MCF 10A (cell line): Measurements from ENCODE around the gene HSF4. TPM values are rescaled to one million over a fixed set of nuclear protein-coding genes. Genes with fewer than 3 reads are reported as not detected.

Experiments used
- BruUV-seq: library from RNA; stranded (reverse); fragments of 400-500 nt; replicated peaks from 2 replicates; lab custom pipeline; 2021; lab: Mats Ljungman, UMichigan
- CTCF ChIA-PET: fragments of 300-600 bp; sonication (Branson Sonifier 250); formaldehyde crosslinking; extraction: SDS; loops from one replicate; lab custom pipeline; 2021; ENCODE audit warnings: antibody characterized with exemption, inconsistent platforms; lab: Yijun Ruan, JAX
- POLR2A ChIA-PET: fragments of 300-600, 350-650 bp; sonication (Branson Sonifier 250); formaldehyde crosslinking; extraction: SDS; loops from one replicate; lab custom pipeline; 2020; ENCODE audit warnings: antibody characterized with exemption, inconsistent platforms; lab: Yijun Ruan, JAX
- DNase-seq: peaks from one replicate; pipeline ENCODE4 v3.0.0-alpha.2; 2018; ENCODE audit not compliant: unreplicated experiment
- H3K27ac Mint-ChIP-seq: one replicate; pipeline ENCODE4 v1.8.0; 2022; ENCODE audit warnings: mild to moderate bottlenecking, low read depth, mixed read lengths; ENCODE audit not compliant: unreplicated experiment
- H3K27me3 Mint-ChIP-seq: one replicate; pipeline ENCODE4 v1.8.0; 2022; ENCODE audit warnings: mixed read lengths; ENCODE audit not compliant: insufficient read depth, unreplicated experiment
- H3K36me3 Mint-ChIP-seq: one replicate; pipeline ENCODE4 v1.8.0; 2022; ENCODE audit warnings: mild to moderate bottlenecking, moderate library complexity, mixed read lengths; ENCODE audit not compliant: insufficient read depth, unreplicated experiment
- H3K4me1 Mint-ChIP-seq: one replicate; pipeline ENCODE4 v1.8.0; 2022; ENCODE audit warnings: mixed read lengths; ENCODE audit not compliant: insufficient read depth, unreplicated experiment
- H3K4me3 Mint-ChIP-seq: one replicate; pipeline ENCODE4 v1.8.0; 2022; ENCODE audit warnings: mild to moderate bottlenecking, moderate library complexity, mixed read lengths; ENCODE audit not compliant: unreplicated experiment
- H3K9me3 Mint-ChIP-seq: one replicate; pipeline ENCODE4 v1.8.0; 2022; ENCODE audit warnings: mixed read lengths; ENCODE audit not compliant: unreplicated experiment
- intact Hi-C: fragments of 100-400 bp; cut with micrococcal nuclease; formaldehyde crosslinking; loops from 2 replicates; pipeline ENCODE4 v1.14.1; 2022
- total RNA-seq: library from RNA; stranded (reverse); gene quantifications from 2 replicates; pipeline ENCODE4 v1.2.3, GENCODE V29; 2022
- TF ChIP-seq, protein P1 (sequence below): fragments of 200-600 bp; IDR thresholded peaks from one replicate; pipeline ENCODE4 v1.8.0; 2022; ENCODE audit warnings: antibody characterized with exemption, mild to moderate bottlenecking; ENCODE audit not compliant: unreplicated experiment

HSF4 gene
- total RNA-seq, 1 experiment from 2014 or later: 34.3 TPM

DNA sequence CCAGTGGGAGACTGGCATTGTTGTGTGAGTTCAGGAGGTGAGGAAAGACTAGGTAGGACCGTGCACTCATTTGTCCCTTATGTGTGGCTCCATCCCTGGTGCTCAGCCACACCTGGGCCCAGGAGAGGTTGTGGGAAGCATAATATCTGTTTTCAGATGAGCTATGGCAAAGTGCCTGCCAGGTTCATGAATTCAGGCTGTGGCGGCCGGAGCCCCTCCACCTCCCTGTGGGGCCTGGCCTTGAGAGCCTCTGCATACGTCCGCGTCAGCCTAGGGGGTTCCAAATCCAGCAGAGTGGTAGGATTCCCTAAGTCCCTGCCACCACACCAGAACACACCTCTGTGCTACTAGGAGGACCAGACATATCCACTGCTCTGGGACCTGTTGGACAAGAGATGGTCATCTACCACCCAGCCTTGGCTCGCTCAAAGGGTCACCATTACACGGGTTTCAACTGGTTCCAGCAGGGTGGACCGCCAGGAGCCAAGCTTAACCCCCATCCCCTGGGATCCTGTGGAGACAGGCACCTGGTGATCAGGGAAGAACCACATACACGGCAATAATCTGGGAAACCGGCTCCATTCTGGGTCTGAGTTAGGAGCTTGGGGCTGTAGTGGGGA lies 15.8 kb upstream of the HSF4 start:
- peaks cover 12% of the 10 kb centered on the region for H3K4me1 Mint-ChIP-seq
- CTCF ChIA-PET: interaction anchor here (0.6 kb wide), 1 partner anchor 162 kb away, joined by 3 read pairs; no protein-coding TSS in a partner anchor
- POLR2A ChIA-PET: interaction anchor here (0.9 kb wide), 1 partner anchor 9 kb away, joined by 5 read pairs; no protein-coding TSS in a partner anchor
- DNase-seq: no peak
- TF ChIP-seq, protein P1, sequence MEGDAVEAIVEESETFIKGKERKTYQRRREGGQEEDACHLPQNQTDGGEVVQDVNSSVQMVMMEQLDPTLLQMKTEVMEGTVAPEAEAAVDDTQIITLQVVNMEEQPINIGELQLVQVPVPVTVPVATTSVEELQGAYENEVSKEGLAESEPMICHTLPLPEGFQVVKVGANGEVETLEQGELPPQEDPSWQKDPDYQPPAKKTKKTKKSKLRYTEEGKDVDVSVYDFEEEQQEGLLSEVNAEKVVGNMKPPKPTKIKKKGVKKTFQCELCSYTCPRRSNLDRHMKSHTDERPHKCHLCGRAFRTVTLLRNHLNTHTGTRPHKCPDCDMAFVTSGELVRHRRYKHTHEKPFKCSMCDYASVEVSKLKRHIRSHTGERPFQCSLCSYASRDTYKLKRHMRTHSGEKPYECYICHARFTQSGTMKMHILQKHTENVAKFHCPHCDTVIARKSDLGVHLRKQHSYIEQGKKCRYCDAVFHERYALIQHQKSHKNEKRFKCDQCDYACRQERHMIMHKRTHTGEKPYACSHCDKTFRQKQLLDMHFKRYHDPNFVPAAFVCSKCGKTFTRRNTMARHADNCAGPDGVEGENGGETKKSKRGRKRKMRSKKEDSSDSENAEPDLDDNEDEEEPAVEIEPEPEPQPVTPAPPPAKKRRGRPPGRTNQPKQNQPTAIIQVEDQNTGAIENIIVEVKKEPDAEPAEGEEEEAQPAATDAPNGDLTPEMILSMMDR: no peak
- intact Hi-C loops: no loop called here
- H3K4me3 Mint-ChIP-seq: no peak overlapping the region
- H3K27me3 Mint-ChIP-seq: no peaks in the 10 kb centered on the region
- BruUV-seq: no TSS peak
- peaks cover 52% of the 10 kb centered on the region for H3K36me3 Mint-ChIP-seq
- no peaks in the 10 kb centered on the region for H3K9me3 Mint-ChIP-seq
- H3K27ac Mint-ChIP-seq: no peak overlapping the region

GRCh38 chr16:67149276-67150046 lies 15.1 kb upstream of the HSF4 start:
- Mint-ChIP-seq H3K9me3 (no peaks in the 10 kb centered on the region), H3K4me3 (no peak overlapping the region), H3K36me3 (peaks cover 45% of the 10 kb centered on the region), H3K27me3 (no peaks in the 10 kb centered on the region), H3K4me1 (peaks cover 12% of the 10 kb centered on the region), H3K27ac (no peak overlapping the region)
- DNase-seq: no peak
- POLR2A ChIA-PET: interaction anchor here (0.9 kb wide), 1 partner anchor 8 kb away, joined by 5 read pairs; no protein-coding TSS in a partner anchor
- CTCF ChIA-PET: interaction anchor here (0.6 kb wide), 1 partner anchor 163 kb away, joined by 3 read pairs; no protein-coding TSS in a partner anchor
- no TSS peak for BruUV-seq
- TF ChIP-seq, protein P1: no peak
- intact Hi-C loops: no loop called here

DNA sequence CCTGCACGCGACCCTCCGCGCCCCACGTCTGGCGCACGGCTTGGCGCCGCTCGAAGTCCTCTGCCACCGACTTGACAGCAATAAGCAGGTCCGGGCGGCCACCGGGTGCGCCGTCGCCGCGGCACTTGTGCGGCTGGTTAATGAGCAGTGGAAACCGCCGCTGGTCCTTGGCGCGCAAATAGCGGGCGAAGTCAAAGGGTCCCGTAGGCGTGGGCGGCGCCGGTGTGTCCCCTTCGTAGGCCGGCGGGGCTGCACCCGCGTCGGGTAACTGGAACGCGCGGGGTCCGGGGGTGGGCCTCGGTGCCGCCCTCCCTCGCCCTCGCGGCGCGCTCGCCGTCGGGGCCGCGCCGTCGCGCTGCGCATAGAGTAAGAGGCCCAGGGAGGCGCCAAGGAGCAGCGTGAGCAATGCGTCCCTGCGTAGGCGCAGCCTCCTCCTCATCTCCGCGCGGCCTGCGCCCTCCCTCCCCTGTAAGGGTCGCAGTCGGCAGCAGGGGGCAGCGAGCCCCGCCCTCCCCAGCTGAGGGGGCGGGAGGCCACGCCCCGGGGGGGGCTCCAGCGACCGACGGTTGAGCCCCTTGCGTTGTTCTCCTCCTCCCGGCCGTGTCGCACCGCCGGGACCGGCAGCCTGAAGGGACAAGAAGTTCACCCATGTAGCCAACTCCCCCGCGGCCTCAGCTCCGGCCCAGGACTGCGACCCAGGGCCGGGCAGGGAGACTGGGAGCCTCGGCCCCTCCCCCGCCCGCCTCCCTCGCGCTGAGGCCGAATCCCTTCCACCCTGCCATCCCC lies 14.3 kb upstream of the HSF4 start:
- intact Hi-C loops: no loop called here
- no TSS peak for BruUV-seq
- ChIA-PET POLR2A (no interaction called here), CTCF (no interaction called here)
- H3K4me3 Mint-ChIP-seq: no peak overlapping the region
- no peak for DNase-seq
- peaks cover 39% of the 10 kb centered on the region for H3K36me3 Mint-ChIP-seq
- H3K27me3 Mint-ChIP-seq: no peaks in the 10 kb centered on the region
- no peak overlapping the region for H3K27ac Mint-ChIP-seq
- peaks cover 12% of the 10 kb centered on the region for H3K4me1 Mint-ChIP-seq
- H3K9me3 Mint-ChIP-seq: no peaks in the 10 kb centered on the region
- TF ChIP-seq, protein P1: no peak
